Spleen (tissue), 7 donors: Measurements from ENCODE around the gene ANKRD1.

ENCODE experiments used
- CTCF ChIP-seq, 11 experiments: fragments of 200-600 bp in 7 of 11; fragments of 450-650 bp in 4 of 11; sonication (generic) in 4 of 11; IDR thresholded peaks in 8 of 11; conservative IDR thresholded peaks in 3 of 11; 1 replicate in 7 of 11; 2 replicates in 4 of 11; pipeline versions ENCODE4 v1.4.0 to v1.8.0; 2016 to 2021; ENCODE audit warnings: antibody characterized with exemption in 11 of 11, inconsistent platforms in 4 of 11, mild to moderate bottlenecking in 1 of 11
- POLR2A ChIP-seq, 3 donors: fragments of 450-650 bp; IDR thresholded peaks; one replicate each; pipeline ENCODE4 v1.5.1; 2017; ENCODE audit warnings: antibody characterized with exemption in 3 of 3, mild to moderate bottlenecking in 1 of 3
- POLR2AphosphoS5 ChIP-seq, 3 donors: sonication (generic); formaldehyde crosslinking; IDR thresholded peaks; one replicate each; pipeline ENCODE4 v1.5.1; 2017; ENCODE audit warnings: antibody characterized with exemption in 3 of 3
- donor health status: DM: no; HTN: no; CAD: no; lungs with moderate emphysema.
- donor health status: DM: no; HTN: no; CAD: no.
- donor health status: DM: no; HTN: no; CAD: no.

- no peak for TF ChIP-seq POLR2A (IDR thresholded peaks at IDR 0.05)
- no peak for TF ChIP-seq CTCF (IDR thresholded peaks at IDR 0.05 in 8 of 11, conservative IDR thresholded peaks at IDR 0.05 in 3 of 11)
- no peak for TF ChIP-seq POLR2AphosphoS5 (IDR thresholded peaks at IDR 0.05)
Observed at GRCh38 chr10:90927293-90927692, 6.4 kb upstream of the ANKRD1 start.
